ENCODE measurements around the gene CADM2.

CADM2 gene

DNA sequence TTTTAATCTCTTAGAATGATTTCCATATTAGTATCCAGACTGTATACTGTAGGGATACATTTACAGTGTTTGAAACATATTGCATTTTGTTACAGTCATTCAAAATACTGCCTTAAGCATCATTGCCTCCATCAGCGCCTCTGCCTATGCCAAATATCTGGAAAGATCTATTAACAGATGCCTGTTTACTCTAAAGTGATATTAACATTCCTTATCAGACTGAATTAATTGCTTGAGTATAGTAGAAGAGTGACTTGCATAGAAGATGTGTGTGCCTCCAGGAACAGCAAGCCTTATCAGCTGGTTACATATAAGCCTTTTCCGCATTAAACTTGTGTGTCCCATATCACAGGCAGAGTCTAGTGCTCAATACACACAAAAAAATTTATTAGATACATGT is 379.1 kb downstream of the CADM2 start:
- FAIRE-seq = no peak

DNA sequence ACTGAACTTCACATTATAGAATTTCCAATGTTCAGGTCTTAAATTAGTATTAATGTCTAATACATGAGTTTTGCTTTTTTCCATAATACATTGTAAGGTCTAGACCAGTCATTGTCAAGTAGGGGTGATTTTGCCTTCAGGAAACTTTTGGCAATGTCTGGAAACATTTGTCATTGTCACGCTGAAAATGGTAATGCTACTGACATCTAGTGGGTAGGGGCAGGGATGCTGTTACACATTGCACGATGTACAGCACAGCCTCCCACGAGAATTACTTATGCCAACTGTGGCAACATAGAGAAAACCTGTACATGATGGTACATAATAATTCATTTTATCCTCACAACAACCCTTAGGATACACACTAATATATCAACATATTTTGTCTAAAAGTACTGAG is 384.1 kb downstream of the CADM2 start:
- FAIRE-seq = no peak

DNA sequence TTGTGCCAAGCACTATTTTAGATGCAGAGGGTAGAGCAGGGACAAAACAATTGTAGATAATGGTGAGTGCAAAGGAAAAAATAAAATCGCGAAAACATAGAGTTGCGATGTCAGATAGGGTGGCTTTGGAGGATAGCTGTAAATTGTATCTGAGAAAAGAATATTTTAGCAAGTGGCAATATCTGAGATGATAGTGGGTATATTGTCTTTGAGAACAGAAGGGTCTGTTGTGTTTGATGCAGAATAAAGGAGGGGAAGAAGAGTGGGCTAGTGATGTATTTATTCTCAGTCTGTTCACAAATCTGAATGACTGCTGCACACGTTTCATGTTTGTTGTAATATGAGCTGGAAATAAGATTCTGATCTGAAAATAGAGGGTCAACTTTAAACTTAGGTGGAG is 396.8 kb downstream of the CADM2 start:
- no peak for FAIRE-seq

DNA sequence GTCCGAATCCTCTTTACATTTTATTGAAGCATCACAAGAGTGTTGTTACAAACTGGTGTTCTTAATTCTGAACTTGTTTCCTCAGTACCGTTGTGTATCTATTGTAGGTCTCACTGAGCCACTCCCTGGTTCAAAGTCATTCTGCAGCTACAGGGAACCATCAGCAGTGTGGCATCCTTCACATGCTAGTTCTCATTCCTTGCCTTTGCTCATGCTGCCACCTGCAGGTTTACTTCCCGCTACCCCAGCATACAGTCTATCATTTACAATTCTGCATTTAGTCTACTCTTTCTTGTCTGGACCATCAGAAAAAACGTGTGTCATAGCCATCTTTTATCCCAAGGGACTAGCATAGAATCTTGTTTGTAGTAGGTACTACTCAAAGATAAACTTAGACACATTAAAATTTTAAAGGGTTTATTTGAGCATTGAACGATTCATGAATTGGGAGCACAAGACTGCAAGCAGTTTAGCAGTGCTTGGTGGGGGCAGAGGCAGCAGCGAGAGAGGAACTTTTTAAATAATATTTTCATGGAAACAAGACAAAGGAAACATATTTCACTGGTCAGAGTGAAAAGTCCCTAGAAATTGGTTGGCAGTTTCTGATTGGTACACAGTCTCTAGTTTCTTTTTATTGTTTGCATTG is 402.1 kb downstream of the CADM2 start:
- FAIRE-seq = no peak

DNA sequence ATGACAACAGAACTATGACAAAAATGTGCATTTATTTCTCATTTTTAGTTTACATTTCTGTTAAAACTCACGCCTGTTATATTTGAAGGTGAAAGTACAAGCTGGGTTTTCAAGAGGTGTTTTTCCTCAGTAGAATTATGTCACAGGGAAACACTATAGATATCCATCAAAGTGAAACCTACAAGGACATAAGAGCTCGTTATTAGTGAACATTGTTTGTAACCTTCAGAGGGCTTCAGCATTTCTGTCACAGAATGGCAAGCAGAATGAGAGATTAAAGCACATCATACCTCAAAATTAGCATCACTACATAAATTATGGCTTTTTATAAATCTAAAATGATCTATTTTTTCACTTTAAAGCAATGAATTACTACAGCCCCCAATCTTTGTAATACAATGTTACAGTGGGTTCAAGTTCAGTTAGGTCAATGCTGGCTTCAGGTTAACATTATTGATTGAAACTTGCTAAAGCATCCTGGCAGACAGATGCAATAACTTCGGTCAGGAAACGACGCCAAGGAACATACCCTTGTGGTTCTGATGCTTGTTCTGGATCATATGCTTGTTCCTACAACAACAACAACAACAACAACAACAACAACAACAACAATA is 405.6 kb downstream of the CADM2 start:
- FAIRE-seq = no peak

DNA sequence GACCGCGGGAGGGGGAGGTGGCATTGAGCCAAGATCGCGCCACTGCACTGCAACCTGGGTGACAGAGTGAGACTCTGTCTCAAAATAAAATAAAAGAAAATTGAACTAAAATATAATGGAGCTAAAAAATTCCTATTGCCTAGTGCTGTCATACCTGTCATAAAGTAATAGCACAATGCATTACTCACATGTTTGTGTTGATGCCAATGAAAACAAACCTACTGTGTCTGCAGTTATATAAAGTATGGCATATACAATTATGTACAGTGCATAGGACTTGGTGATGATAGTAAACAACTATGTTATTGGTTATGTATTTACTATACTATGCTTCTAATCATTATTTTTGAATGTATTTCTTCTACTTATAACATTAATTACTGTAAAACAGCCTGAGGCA is 411.6 kb downstream of the CADM2 start:
- no peak for FAIRE-seq

DNA sequence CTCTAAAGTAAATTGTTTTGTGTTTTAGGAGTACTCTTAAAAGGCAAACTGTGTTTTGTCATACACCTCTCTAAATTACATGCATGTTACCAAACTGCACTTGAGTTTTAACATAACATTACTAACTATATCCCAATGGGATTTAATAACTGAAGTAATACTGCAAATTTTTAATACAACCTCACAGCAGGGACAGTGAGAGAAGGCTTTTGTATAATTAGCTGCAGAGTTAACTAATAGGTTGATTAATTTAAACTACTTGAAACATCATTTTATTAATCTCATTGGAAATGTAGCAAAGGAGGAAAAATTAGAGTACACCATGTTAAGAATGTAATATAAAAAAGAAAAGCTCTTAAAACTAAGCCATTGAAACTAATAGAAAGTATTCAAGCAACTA is 417.3 kb downstream of the CADM2 start:
- FAIRE-seq = peak; percentile 8

DNA sequence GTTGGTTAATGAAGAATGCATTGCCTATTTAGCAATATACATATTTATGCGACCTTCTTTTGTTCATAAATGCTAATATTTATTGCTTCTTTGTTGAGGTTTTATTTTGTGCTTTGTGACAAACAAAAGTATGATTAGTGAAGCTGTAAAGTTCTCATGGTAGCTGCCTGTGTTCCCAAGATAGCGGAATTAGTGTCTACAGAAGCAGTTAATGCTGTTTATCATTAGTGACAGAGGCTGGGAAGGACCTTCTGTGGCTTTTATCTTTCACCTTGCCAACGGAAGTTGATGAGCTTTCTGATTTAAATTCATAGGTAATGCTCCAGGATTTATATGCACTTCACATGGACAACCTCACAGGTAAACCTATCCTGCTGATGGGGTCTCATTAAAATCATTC is 418.3 kb downstream of the CADM2 start:
- FAIRE-seq = no peak

DNA sequence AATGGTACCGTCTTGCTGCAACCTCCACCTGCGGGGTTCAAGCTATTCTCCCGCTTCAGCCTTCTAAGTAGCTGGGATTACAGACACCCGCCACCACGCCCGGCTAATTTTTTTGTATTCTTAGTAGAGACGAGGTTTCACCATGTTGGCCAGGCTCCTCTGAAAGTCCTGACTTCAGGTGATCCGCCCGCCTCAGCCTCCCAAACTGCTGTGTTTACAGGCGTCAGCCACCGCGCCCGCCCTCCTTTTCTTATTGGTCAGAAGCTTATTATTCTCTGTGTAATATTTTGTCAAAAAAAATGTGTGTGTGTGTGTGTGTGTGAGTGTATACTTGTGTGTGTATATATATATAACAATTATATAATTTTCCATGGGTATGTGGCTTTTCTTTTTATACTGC is 425.6 kb downstream of the CADM2 start:
- FAIRE-seq = no peak

GRCh38 chr3:85387913-85388505 is 429.2 kb downstream of the CADM2 start:
- peak; percentile 55 for FAIRE-seq

DNA sequence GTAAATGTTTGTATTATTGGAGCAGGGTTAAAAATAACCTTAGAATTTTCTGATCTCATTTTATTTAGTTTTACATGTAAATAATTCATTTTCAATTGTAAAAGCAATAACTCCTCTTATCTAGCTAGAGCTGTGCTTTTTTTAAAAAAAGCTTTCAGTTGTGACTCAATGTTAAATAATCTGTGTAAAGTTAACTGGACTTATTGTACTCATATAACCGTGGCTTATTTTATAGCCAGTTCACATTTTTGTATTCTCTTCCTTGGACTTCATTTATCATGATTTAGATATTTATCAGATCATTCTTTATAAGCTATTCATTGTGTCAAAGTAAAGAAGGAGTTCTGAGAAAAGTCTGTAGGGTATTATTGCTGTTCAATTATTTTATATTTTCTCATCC is 435.6 kb downstream of the CADM2 start:
- FAIRE-seq = no peak

- FAIRE-seq = no peak
Observed at GRCh38 chr3:85397434-85397833, 438.6 kb downstream of the CADM2 start.

DNA sequence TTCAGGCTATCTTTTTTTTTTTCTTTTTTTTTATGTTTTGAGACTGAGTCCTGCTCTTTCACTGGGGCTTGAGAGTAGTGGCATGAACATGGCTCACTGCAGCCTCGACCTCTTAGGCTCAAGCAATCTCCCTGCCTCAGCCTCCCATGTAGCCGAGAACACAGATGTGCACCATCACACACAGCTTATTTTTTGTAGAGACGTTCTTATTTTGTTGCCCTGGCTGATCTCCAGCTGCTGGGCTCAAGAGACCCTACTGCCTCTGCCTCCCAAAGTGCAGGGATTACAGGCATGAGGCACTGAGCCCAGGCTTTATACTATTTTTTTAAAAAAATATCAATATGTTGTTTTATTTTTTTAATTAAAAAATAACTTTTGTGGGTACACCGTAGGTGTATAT is 467.3 kb downstream of the CADM2 start:
- FAIRE-seq = no peak

DNA sequence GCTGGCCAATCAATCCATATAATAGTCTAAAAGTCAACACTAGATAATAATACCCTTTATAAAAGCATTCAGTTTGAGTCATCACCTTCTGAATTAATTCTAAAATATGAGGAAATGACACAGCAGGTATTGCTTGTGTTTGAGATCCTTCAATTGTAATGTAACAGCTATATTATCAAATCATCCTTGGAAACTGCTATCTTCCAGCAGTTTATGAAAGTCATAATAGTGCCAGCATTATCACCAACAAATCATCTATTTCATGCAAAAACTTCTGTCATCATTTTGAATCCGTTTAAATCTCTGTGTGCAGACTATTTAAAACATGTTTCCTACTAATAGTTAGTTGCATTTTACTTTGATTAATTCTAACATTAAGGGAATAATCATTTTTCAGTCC is 468.7 kb downstream of the CADM2 start:
- no peak for FAIRE-seq

DNA sequence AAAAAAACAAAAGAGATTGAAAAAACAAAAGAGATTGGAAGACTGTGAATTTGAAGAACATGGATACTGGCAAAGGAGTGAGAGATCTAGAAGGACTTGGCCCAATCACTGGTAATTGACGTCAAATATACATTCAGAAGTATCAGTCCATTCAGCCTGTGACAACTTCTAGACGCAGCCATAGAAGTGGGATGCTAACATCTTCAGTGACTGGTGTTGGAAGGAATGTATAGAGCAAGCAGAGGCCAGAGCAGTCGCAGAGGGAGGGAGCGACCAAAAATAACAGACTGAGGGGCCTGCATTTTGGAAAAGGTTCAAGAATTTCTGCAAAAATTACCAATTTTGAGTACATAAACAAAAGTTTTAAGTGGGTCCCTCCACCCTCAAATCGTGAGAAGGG is 473.3 kb downstream of the CADM2 start:
- FAIRE-seq = no peak

GRCh38 chr3:85433319-85433718 is 474.5 kb downstream of the CADM2 start:
- FAIRE-seq = no peak

DNA sequence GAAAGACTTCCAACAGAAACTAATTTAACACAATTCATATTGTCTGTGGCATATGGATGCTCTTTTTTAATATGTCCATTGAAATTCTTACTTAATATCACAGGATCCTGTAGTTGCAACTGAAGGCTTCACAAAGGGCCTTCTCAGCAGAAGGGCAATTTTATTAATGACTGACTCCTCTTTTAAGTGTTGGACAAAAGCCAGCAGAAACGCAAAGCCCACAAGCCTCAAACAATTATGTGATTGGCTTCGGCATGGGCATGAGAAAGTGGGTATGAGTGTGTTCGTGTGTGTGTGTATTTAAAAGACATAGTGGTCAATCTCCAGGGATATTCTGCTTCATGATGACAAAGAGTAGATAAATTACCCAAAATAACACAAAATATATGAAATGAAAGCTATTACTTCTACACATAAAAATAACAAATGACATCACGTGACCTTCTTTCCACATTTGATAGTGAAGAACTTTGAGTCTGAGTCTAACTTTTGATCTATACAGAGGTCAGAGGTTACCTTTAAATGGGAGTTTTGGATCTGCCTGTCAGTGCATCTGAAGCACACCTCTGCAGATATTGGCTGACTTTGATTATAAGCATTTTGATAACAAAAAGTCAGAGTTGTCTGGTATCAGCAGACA is 496.9 kb downstream of the CADM2 start:
- FAIRE-seq = no peak

DNA sequence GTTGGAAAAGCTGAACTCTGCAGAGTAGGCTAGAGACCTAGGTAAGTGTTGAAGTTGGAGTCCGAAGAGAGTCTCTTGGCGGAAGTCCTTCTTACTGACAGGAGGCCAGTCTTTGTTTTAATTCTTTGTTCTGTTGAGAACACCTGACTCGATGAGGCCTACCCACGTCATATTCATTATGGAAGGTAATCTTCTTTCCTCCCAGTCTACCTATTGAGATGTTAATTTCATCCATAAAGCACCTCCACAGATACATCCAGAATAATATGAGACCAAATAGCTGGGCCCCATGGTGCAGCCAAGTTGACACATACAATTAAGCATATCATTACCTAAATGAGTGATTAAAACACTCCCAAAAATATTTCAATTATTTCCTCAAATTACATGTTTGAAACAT is 515.5 kb downstream of the CADM2 start:
- no peak for FAIRE-seq

GRCh38 chr3:85475346-85475745 is 516.6 kb downstream of the CADM2 start:
- no peak for FAIRE-seq

GRCh38 chr3:85476891-85477495 is 518.2 kb downstream of the CADM2 start:
- FAIRE-seq = peak; percentile 21

DNA sequence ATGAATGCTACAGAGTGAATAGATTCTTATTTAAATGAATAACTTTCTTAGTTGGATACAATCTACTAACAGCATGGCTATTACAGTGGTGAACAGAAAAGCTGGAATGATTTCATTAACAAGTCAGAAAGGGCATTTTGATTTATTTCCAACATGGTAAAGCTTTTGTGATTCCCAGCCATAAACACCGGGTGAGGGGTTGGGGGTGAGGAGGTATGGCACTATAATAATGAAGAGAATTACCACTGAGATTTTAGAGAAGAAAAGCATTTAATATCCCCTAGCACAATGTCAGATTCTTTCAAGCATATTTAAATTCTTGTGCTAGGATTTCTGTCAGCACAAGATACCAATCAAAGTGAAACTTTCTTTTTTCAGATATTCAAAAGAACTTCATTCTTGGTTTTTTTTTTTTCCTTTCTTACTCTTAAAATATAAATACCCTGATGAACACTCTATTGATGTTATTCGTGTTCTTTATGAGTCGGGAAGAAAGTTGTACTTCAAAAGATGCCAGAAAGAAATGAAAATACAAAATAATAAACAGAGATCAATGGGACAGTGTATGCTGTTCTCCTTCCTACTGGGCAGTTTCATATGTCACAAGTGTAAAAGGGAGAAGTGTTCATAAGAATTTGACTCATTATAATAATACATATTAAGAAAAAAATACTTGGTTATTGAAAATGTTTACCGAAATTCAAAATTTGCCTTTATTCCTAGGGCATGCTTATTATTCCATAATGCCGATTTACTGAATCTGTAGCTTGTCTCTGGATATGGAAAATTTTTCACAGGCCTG is 522.8 kb downstream of the CADM2 start:
- no peak for FAIRE-seq

DNA sequence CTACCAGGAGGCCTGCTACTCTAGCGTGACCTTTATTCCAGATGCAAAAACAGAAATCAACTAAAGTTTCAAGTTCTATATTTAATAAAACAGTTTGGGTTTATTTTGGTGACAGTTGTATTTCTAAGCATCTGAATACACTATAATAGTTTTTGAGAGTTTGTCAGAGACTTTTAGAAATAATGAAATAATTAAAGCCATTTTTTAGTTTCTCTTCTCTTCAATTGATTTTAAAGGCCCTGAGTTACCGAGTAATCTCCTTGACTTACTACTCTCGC is 523.4 kb downstream of the CADM2 start:
- FAIRE-seq = no peak

DNA sequence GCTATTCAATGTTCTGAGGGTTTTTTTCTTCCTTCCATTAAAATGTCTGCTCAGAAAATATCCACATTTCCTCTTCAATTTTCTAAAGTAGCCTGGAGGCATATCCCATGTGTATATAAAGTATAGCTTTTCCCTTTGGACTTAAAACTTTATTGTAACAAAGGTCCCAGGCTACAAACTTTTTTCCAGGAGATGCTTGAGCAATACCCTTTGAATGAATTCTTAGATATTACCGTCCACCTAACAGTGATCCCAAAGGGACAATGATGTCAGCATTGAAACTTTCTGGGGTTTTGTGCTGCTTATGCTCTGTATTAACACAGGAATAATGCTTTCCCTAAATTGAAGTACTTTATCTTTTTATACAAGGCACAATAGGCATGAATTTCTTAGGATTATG is 525.2 kb downstream of the CADM2 start:
- FAIRE-seq = no peak

Measured in endometrium (tissue), 2 donors.